Body of pancreas (tissue), 4 donors: ENCODE results near the gene ABI3.

Source experiments
- POLR2A ChIP-seq, 3 donors: fragments of 450-650 bp; IDR thresholded peaks; one replicate each; pipeline ENCODE4 v1.6.1; 2016; ENCODE audit warnings: antibody characterized with exemption in 3 of 3, mild to moderate bottlenecking in 2 of 3
- TF ChIP-seq, protein P1 (sequence below), 7 experiments: fragments of 450-650 bp in 4 of 7; fragments of 200-600 bp in 3 of 7; sonication (generic) in 3 of 7; IDR thresholded peaks; one replicate each; pipeline ENCODE4 v1.5.1; 2016 to 2019; ENCODE audit warnings: antibody characterized with exemption in 7 of 7

DNA sequence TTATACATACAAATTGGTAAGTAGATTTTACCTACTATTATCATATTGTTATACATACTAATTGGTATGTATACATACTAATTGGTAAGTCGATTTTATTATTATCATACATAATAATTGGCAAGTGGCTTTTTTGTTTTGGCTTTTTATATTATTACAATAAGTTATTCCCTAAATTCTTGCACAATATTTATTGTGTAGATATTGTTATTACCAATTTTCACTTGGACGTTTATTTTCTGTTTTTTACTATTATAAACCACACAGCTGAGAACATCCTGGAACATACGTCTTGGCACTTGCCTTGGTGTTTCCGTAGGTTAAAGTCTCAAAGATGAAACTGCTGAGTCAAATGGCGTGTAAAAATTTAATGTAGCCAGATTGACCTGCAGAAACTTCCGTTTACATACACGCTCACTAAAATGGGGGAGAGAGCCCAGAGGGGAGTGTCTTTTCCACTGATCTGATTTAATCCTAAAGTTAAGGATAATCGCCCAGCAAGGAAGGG lies 19.0 kb upstream of the ABI3 start:
- TF ChIP-seq, protein P1, sequence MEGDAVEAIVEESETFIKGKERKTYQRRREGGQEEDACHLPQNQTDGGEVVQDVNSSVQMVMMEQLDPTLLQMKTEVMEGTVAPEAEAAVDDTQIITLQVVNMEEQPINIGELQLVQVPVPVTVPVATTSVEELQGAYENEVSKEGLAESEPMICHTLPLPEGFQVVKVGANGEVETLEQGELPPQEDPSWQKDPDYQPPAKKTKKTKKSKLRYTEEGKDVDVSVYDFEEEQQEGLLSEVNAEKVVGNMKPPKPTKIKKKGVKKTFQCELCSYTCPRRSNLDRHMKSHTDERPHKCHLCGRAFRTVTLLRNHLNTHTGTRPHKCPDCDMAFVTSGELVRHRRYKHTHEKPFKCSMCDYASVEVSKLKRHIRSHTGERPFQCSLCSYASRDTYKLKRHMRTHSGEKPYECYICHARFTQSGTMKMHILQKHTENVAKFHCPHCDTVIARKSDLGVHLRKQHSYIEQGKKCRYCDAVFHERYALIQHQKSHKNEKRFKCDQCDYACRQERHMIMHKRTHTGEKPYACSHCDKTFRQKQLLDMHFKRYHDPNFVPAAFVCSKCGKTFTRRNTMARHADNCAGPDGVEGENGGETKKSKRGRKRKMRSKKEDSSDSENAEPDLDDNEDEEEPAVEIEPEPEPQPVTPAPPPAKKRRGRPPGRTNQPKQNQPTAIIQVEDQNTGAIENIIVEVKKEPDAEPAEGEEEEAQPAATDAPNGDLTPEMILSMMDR (IDR thresholded peaks at IDR 0.05) = no peak
- no peak for TF ChIP-seq POLR2A (IDR thresholded peaks at IDR 0.05)
